GM23338 (cell line): ENCODE data around the gene KLHL12. TPM values are rescaled to one million over a fixed set of nuclear protein-coding genes. Genes with fewer than 3 reads are reported as not detected.

Experiments used
- ATAC-seq: fragments of 200-7000 bp; cut with Tn5 transposase; 3 replicates; pipeline ENCODE4 v1.9.1; 2020
- DNase-seq: peaks from one replicate; pipeline ENCODE4 v3.0.0-alpha.2; 2015; ENCODE audit warnings: low spot score
- H2AFZ ChIP-seq: fragments of 200-600 bp; sonication (generic); 2 replicates; pipeline ENCODE4 v1.8.0; 2016; ENCODE audit warnings: antibody characterized with exemption, mild to moderate bottlenecking, moderate library complexity
- H3F3A ChIP-seq: fragments of 200-600 bp; sonication (generic); replicated peaks from 2 replicates; pipeline ENCODE4 v1.8.0; 2017; ENCODE audit warnings: antibody characterized with exemption, mixed run types, low read depth
- H3K27ac ChIP-seq: fragments of 200-600 bp; sonication (generic); 2 replicates; pipeline ENCODE4 v1.6.1; 2016; ENCODE audit warnings: low read depth
- H3K27me3 ChIP-seq: fragments of 200-600 bp; sonication (generic); 2 replicates; pipeline ENCODE4 v1.8.0; 2016; ENCODE audit warnings: mild to moderate bottlenecking, mixed run types, moderate library complexity; ENCODE audit not compliant: insufficient read depth
- H3K36me3 ChIP-seq: fragments of 200-600 bp; sonication (generic); 2 replicates; pipeline ENCODE4 v1.8.0; 2016; ENCODE audit warnings: mild to moderate bottlenecking; ENCODE audit not compliant: insufficient read depth
- H3K4me1 ChIP-seq: fragments of 200-600 bp; sonication (generic); 2 replicates; pipeline ENCODE4 v1.8.0; 2016; ENCODE audit warnings: mild to moderate bottlenecking, moderate library complexity; ENCODE audit not compliant: insufficient read depth
- H3K4me2 ChIP-seq: fragments of 200-600 bp; sonication (generic); 2 replicates; pipeline ENCODE4 v1.7.1; 2017; ENCODE audit warnings: mixed run types
- H3K4me3 ChIP-seq: fragments of 200-600 bp; sonication (generic); 2 replicates; pipeline ENCODE4 v1.6.1; 2016; ENCODE audit warnings: mixed run types
- H3K79me2 ChIP-seq: fragments of 200-600 bp; sonication (generic); replicated peaks from 2 replicates; pipeline ENCODE4 v1.8.0; 2017; ENCODE audit warnings: mild to moderate bottlenecking; ENCODE audit not compliant: insufficient read depth
- H3K9me2 ChIP-seq: fragments of 200-600 bp; sonication (generic); 2 replicates; pipeline ENCODE4 v1.8.0; 2017; ENCODE audit not compliant: insufficient read depth
- H4K20me1 ChIP-seq: fragments of 200-600 bp; sonication (generic); replicated peaks from 2 replicates; pipeline ENCODE4 v1.8.0; 2017; ENCODE audit warnings: mild to moderate bottlenecking; ENCODE audit not compliant: insufficient read depth
- H3K27ac Mint-ChIP-seq: 2 replicates; pipeline ENCODE4 v1.8.0; 2020; ENCODE audit warnings: inconsistent platforms, mild to moderate bottlenecking, moderate library complexity, mixed read lengths
- H3K27me3 Mint-ChIP-seq: 3 replicates; pipeline ENCODE4 v1.8.0; 2022; ENCODE audit warnings: low read depth, mild to moderate bottlenecking, moderate library complexity, mixed read lengths, inconsistent platforms; ENCODE audit not compliant: insufficient read depth, poor library complexity
- H3K36me3 Mint-ChIP-seq: 3 replicates; pipeline ENCODE4 v1.8.0; 2021; ENCODE audit warnings: low read depth, mild to moderate bottlenecking, inconsistent platforms, moderate library complexity, mixed read lengths
- H3K4me1 Mint-ChIP-seq: 3 replicates; pipeline ENCODE4 v1.8.0; 2020; ENCODE audit warnings: mild to moderate bottlenecking, inconsistent platforms, mixed read lengths
- H3K4me3 Mint-ChIP-seq: 3 replicates; pipeline ENCODE4 v1.8.0; 2021; ENCODE audit warnings: moderate library complexity, mild to moderate bottlenecking, inconsistent platforms, mixed read lengths
- H3K9me3 Mint-ChIP-seq: 3 replicates; pipeline ENCODE4 v1.8.0; 2020; ENCODE audit warnings: moderate library complexity, mild to moderate bottlenecking, inconsistent platforms, mixed read lengths
- CREB1 ChIP-seq: fragments of 250-450 bp; sonication (Bioruptor Pico); IDR thresholded peaks from 2 replicates; pipeline ENCODE4 v1.5.0; 2020; ENCODE audit warnings: low read depth, mild to moderate bottlenecking, moderate library complexity
- CTCF ChIP-seq, 2 experiments: fragments of 200-600 bp in 1 of 2; sonication (generic) in 1 of 2; conservative IDR thresholded peaks; 2 replicates each; pipeline versions ENCODE4 v1.5.1 to v1.6.1; 2016 to 2017; ENCODE audit warnings: antibody characterized with exemption in 2 of 2, low read depth in 2 of 2, mild to moderate bottlenecking in 2 of 2, moderate library complexity in 1 of 2
- ETS1 ChIP-seq: IDR thresholded peaks from 2 replicates; pipeline ENCODE4 v1.6.1; 2016; ENCODE audit warnings: antibody characterized with exemption
- EZH2 ChIP-seq: fragments of 200-600 bp; sonication (generic); IDR thresholded peaks from one replicate; pipeline ENCODE4 v1.8.0; 2017; ENCODE audit warnings: antibody characterized with exemption, mild to moderate bottlenecking, low read depth; ENCODE audit not compliant: unreplicated experiment
- EZH2phosphoT487 ChIP-seq: fragments of 200-600 bp; sonication (generic); IDR thresholded peaks from one replicate; pipeline ENCODE4 v1.8.1; 2018; ENCODE audit warnings: antibody characterized with exemption; ENCODE audit not compliant: unreplicated experiment
- JUNB ChIP-seq: IDR thresholded peaks from one replicate; pipeline ENCODE4 v1.6.1; 2016; ENCODE audit warnings: antibody characterized with exemption; ENCODE audit not compliant: unreplicated experiment
- NANOG ChIP-seq: IDR thresholded peaks from 2 replicates; pipeline ENCODE4 v1.6.1; 2016; ENCODE audit warnings: antibody characterized with exemption, borderline replicate concordance
- POLR2AphosphoS5 ChIP-seq: IDR thresholded peaks from 2 replicates; pipeline ENCODE4 v1.6.1; 2016; ENCODE audit warnings: antibody characterized with exemption, low read depth
- REST ChIP-seq: IDR thresholded peaks from one replicate; pipeline ENCODE4 v1.6.1; 2018; ENCODE audit warnings: antibody characterized with exemption; ENCODE audit not compliant: unreplicated experiment
- STAT1 ChIP-seq: IDR thresholded peaks from one replicate; pipeline ENCODE4 v1.6.1; 2016; ENCODE audit warnings: antibody characterized with exemption; ENCODE audit not compliant: unreplicated experiment
- ZNF114 ChIP-seq: fragments of 250-450 bp; sonication (Bioruptor Pico); IDR thresholded peaks from 2 replicates; pipeline ENCODE4 v1.5.0; 2020; ENCODE audit warnings: mild to moderate bottlenecking, moderate library complexity
- ZNF331 ChIP-seq: fragments of 250-450 bp; sonication (Bioruptor Pico); IDR thresholded peaks from 2 replicates; pipeline ENCODE4 v1.5.0; 2020; ENCODE audit warnings: low read depth, mild to moderate bottlenecking, moderate library complexity
- ZNF462 ChIP-seq: fragments of 250-450 bp; sonication (Bioruptor Pico); IDR thresholded peaks from 2 replicates; pipeline ENCODE4 v1.5.0; 2020; ENCODE audit warnings: mild to moderate bottlenecking, moderate library complexity
- polyA plus RNA-seq: library from polyadenylated mRNA; unstranded; fragments of >200 nt; fragmentation: Nextera tagmentation; extraction: Ambion mirVana; gene quantifications from 2 replicates; pipeline ENCODE4 v1.2.1, GENCODE V29; 2016
- total RNA-seq: library from RNA; depleted of rRNA; stranded (reverse); fragments of >200 nt; shearing (Covaris generic); gene quantifications from 2 replicates; pipeline ENCODE4 v1.2.3, GENCODE V29; 2014

KLHL12 gene
- total and polyA plus RNA-seq, 2 experiments from 2014 or later = 14.6 to 27.5 TPM

GRCh38 chr1:202862679-202863560 is 64.1 kb downstream of the KLHL12 start:
- Mint-ChIP-seq H3K9me3 (no peaks in the 10 kb centered on the region), H3K27me3 (peaks cover 16% of the 10 kb centered on the region), H3K27ac (no peak overlapping the region), H3K4me3 (peak overlapping the region; percentile 96), H3K4me1 (peaks cover 19% of the 10 kb centered on the region), H3K36me3 (peaks cover 7% of the 10 kb centered on the region; the same call in 2 of the 3 replicates)
- no peak for DNase-seq
- H3K4me1 ChIP-seq = peaks cover 22% of the 10 kb centered on the region
- H4K20me1 ChIP-seq = peaks cover 9% of the 10 kb centered on the region
- peaks cover 2% of the 10 kb centered on the region; the same call in 1 of the 2 replicates for H3K36me3 ChIP-seq
- H3K9me2 ChIP-seq = no peaks in the 10 kb centered on the region
- no peak overlapping the region for H3K27ac ChIP-seq
- peaks cover 10% of the 10 kb centered on the region for H3F3A ChIP-seq
- peak overlapping the region; percentile 78 for H3K4me3 ChIP-seq
- no peak for ATAC-seq
- H3K79me2 ChIP-seq = peaks cover 24% of the 10 kb centered on the region
- H2AFZ ChIP-seq = no peak overlapping the region
- TF ChIP-seq ZNF331 (CRISPR knock-in tag) = no peak
- TF ChIP-seq NANOG = no peak
- TF ChIP-seq CTCF (conservative IDR thresholded peaks at IDR 0.05; ENCODE audit: low read depth in 2 of 2) = no peak
- no peak for TF ChIP-seq ZNF462 (CRISPR knock-in tag)
- no peak for TF ChIP-seq ZNF114 (CRISPR knock-in tag)
- TF ChIP-seq ETS1 = no peak
- no peak for TF ChIP-seq POLR2AphosphoS5
- no peak for TF ChIP-seq CREB1 (CRISPR knock-in tag)
- TF ChIP-seq EZH2 = no peak
- no peak for TF ChIP-seq STAT1
- no peak for TF ChIP-seq REST
- TF ChIP-seq EZH2phosphoT487 = no peak
- TF ChIP-seq JUNB = no peak
- H3K27me3 ChIP-seq = no peaks in the 10 kb centered on the region
- peak overlapping the region; percentile 90 for H3K4me2 ChIP-seq
